K562 (cell line): ENCODE results near the gene SLC22A16. TPM values are rescaled to one million over a fixed set of nuclear protein-coding genes. Genes with fewer than 3 reads are reported as not detected.

Source experiments
- ATAC-seq: fragments of 200-7000 bp; cut with Tn5 transposase; 3 replicates; pipeline ENCODE4 v1.9.1; 2020; ENCODE audit warnings: moderate library complexity
- BruUV-seq: library from RNA; stranded (reverse); fragments of 400-500 nt; replicated peaks from 2 replicates; lab custom pipeline; 2021; lab: Mats Ljungman, UMichigan
- CTCF ChIA-PET: fragments of 300-600 bp; formaldehyde crosslinking; extraction: SDS; loops from one replicate; lab custom pipeline; 2021; ENCODE audit warnings: low intra/inter-chr PET ratio; lab: Yijun Ruan, JAX
- POLR2A ChIA-PET: fragments of 300-600, 350-650 bp; sonication (Branson Sonifier 250); formaldehyde crosslinking; extraction: SDS; loops from one replicate; lab custom pipeline; 2021; ENCODE audit warnings: antibody characterized with exemption, inconsistent platforms; lab: Yijun Ruan, JAX
- DNase-seq, 4 experiments: peaks; one replicate each; pipeline versions ENCODE4 v3.0.0 to v3.0.0-alpha.2; 2011 to 2018; ENCODE audit warnings: low spot score in 3 of 4, mixed read lengths in 3 of 4; ENCODE audit errors: extremely low read depth in 1 of 4
- FAIRE-seq: peaks from 2 replicates; lab custom pipeline; 2011; peaks lifted over from hg19 to GRCh38; lab: Jason Lieb, UNC
- H2AFZ ChIP-seq: 2 replicates; pipeline ENCODE4 v1.6.0; 2011; ENCODE audit warnings: low read depth, low read length, control low read depth, inconsistent platforms
- H3K27ac ChIP-seq: fragments of 200-600 bp; 3 replicates; pipeline ENCODE4 v1.8.0; 2011; ENCODE audit warnings: low read depth, mild to moderate bottlenecking, control low read depth, inconsistent platforms, low read length, moderate library complexity, mixed read lengths; ENCODE audit errors: extremely low read depth
- H3K27me3 ChIP-seq, 2 experiments: fragments of 300-600 bp in 1 of 2; 2 replicates in 1 of 2; 3 replicates in 1 of 2; pipeline versions ENCODE4 v1.6.0 to v1.8.0; 2011; ENCODE audit warnings: inconsistent platforms in 2 of 2, low read length in 2 of 2, mild to moderate bottlenecking in 1 of 2, mixed read lengths in 1 of 2, moderate library complexity in 1 of 2; ENCODE audit not compliant: control insufficient read depth in 2 of 2, insufficient read depth in 2 of 2
- H3K36me3 ChIP-seq: fragments of 300-600 bp; 3 replicates; pipeline ENCODE4 v1.8.0; 2011; ENCODE audit warnings: mild to moderate bottlenecking, low read length, inconsistent platforms; ENCODE audit not compliant: control insufficient read depth, insufficient read depth
- H3K4me1 ChIP-seq, 2 experiments: fragments of 200-600 bp in 1 of 2; replicated peaks in 1 of 2; 2 replicates in 1 of 2; 3 replicates in 1 of 2; pipeline versions ENCODE4 v1.5.1 to v1.8.0; 2011; ENCODE audit warnings: inconsistent platforms in 2 of 2, low read length in 2 of 2, mild to moderate bottlenecking in 1 of 2, mixed read lengths in 1 of 2, moderate library complexity in 1 of 2; ENCODE audit not compliant: control insufficient read depth in 2 of 2, insufficient read depth in 2 of 2
- H3K4me2 ChIP-seq: 2 replicates; pipeline ENCODE4 v1.6.1; 2011; ENCODE audit warnings: low read length, control low read depth, inconsistent platforms, mixed read lengths; ENCODE audit not compliant: insufficient read depth
- H3K4me3 ChIP-seq: fragments of 200-600 bp; sonication (generic), shearing (Covaris generic); 2 replicates; pipeline ENCODE4 v1.5.1; 2016; ENCODE audit warnings: control low read depth, inconsistent platforms
- H3K79me2 ChIP-seq: fragments of 200-600 bp; 3 replicates; pipeline ENCODE4 v1.8.0; 2011; ENCODE audit warnings: low read length, inconsistent platforms; ENCODE audit not compliant: control insufficient read depth, insufficient read depth
- H3K9ac ChIP-seq, 2 experiments: 2 replicates each; pipeline versions ENCODE4 v1.6.0 to v1.6.1; 2011; ENCODE audit warnings: low read depth in 2 of 2, low read length in 2 of 2, control low read depth in 1 of 2, inconsistent platforms in 1 of 2, mild to moderate bottlenecking in 1 of 2, mixed read lengths in 1 of 2; ENCODE audit not compliant: insufficient read depth in 1 of 2
- H3K9me1 ChIP-seq: one replicate; pipeline ENCODE4 v1.6.0; 2011; ENCODE audit warnings: inconsistent platforms, mild to moderate bottlenecking, low read length, moderate library complexity; ENCODE audit not compliant: control insufficient read depth, insufficient read depth
- H3K9me3 ChIP-seq: replicated peaks from 2 replicates; pipeline ENCODE4 v1.5.1; 2011; ENCODE audit warnings: low read depth, low read length, inconsistent platforms; ENCODE audit not compliant: control insufficient read depth, insufficient read depth
- H4K20me1 ChIP-seq: replicated peaks from 2 replicates; pipeline ENCODE4 v1.6.1; 2011; ENCODE audit warnings: low read length, inconsistent platforms, mixed read lengths; ENCODE audit not compliant: control insufficient read depth, insufficient read depth
- PURB ChIP-seq: sonication (generic); formaldehyde crosslinking; IDR thresholded peaks from 2 replicates; pipeline ENCODE4 v1.9.0; 2021; ENCODE audit warnings: low read depth, mild to moderate bottlenecking, missing genetic modification reagents
- RBBP5 ChIP-seq: fragments of 200-600 bp; sonication (generic); IDR thresholded peaks from 2 replicates; pipeline ENCODE4 v1.6.1; 2012; ENCODE audit warnings: borderline replicate concordance, mild to moderate bottlenecking, low read length, control low read depth, inconsistent platforms; ENCODE audit not compliant: insufficient read depth, poor library complexity, severe bottlenecking
- SREBF2 ChIP-seq: sonication (generic); formaldehyde crosslinking; IDR thresholded peaks from 2 replicates; pipeline ENCODE4 v1.4.0; 2020; ENCODE audit warnings: mild to moderate bottlenecking, missing genetic modification reagents
- TRIM28 ChIP-seq: fragments of 450-650 bp; IDR thresholded peaks from 2 replicates; pipeline ENCODE4 v1.6.1; 2017
- ZNF324 ChIP-seq: fragments of 250-450 bp; sonication (Bioruptor Pico); IDR thresholded peaks from 2 replicates; pipeline ENCODE4 v1.4.0; 2020; ENCODE audit warnings: mild to moderate bottlenecking
- ZNF644 ChIP-seq: fragments of 200-800 bp; sonication (Bioruptor generic); IDR thresholded peaks from 2 replicates; pipeline ENCODE4 v1.6.1; 2016; ENCODE audit warnings: low read depth, missing genetic modification characterization, missing compliant biosample characterization
- WGBS: fragments of 100-300 bp; shearing (Covaris generic); methylation state at CpG from one replicate; pipeline ENCODE4 v1.1.6; 2016; ENCODE audit warnings: low coverage, mixed read lengths; ENCODE audit not compliant: insufficient coverage; ENCODE audit errors: missing lambda C conversion rate; 5-methylcytosine and 5-hydroxymethylcytosine counted together
- in situ Hi-C: fragments of 300-500 bp; cut with MboI; formaldehyde crosslinking; loops from 4 replicates; pipeline ENCODE4 v1.15.0; 2018; ENCODE audit warnings: inconsistent platforms, mixed read lengths
- intact Hi-C: fragments of 100-400 bp; cut with micrococcal nuclease; formaldehyde crosslinking; loops from 2 replicates; pipeline ENCODE4 v1.14.2; 2022
- polyA plus RNA-seq, 8 experiments: library from polyadenylated mRNA; depleted of rRNA in 4 of 8; stranded (reverse) in 5 of 8; unstranded in 3 of 8; fragments of >200 nt; fragmentation: Nextera tagmentation in 2 of 8; fragmentation: Illumina TruSeq in 1 of 8; extraction: Ambion mirVana in 2 of 8; extraction: Trizol in 1 of 8; gene quantifications; 2 replicates each; pipeline versions ENCODE4 v1.2.1 to v1.2.3, GENCODE V29; 2011 to 2014; ENCODE audit warnings: inconsistent platforms in 1 of 8, missing spikeins in 1 of 8
- total RNA-seq, 7 experiments: library from RNA; depleted of rRNA in 6 of 7; stranded (reverse); fragments of >200 nt in 6 of 7; fragmentation: Illumina TruSeq in 2 of 7; extraction: Trizol in 2 of 7; gene quantifications; 2 replicates each; pipeline versions ENCODE4 v1.2.1 to v1.2.3, GENCODE V29; 2011 to 2021; ENCODE audit warnings: low replicate concordance in 1 of 7
- TF ChIP-seq, protein P1 (sequence below): sonication (generic); formaldehyde crosslinking; IDR thresholded peaks from 2 replicates; pipeline ENCODE4 v1.8.1; 2022; ENCODE audit warnings: missing genetic modification reagents
- TF ChIP-seq, protein P2 (sequence below): fragments of 450-650 bp; conservative IDR thresholded peaks from 2 replicates; pipeline ENCODE4 v1.6.1; 2016; ENCODE audit warnings: missing genetic modification characterization, low read depth, mild to moderate bottlenecking, missing compliant biosample characterization, moderate library complexity
- TF ChIP-seq, protein P3 (sequence below), 2 experiments: fragments of 450-650 bp; IDR thresholded peaks; 2 replicates each; pipeline ENCODE4 v1.6.1; 2016; ENCODE audit warnings: mild to moderate bottlenecking in 2 of 2, borderline replicate concordance in 1 of 2, low read depth in 1 of 2, moderate library complexity in 1 of 2

Gene SLC22A16
- total and polyA plus RNA-seq, 9 of the 15 experiments (the other 6 are each of a cell fraction or from before 2014, with no cell fraction given): not detected

DNA sequence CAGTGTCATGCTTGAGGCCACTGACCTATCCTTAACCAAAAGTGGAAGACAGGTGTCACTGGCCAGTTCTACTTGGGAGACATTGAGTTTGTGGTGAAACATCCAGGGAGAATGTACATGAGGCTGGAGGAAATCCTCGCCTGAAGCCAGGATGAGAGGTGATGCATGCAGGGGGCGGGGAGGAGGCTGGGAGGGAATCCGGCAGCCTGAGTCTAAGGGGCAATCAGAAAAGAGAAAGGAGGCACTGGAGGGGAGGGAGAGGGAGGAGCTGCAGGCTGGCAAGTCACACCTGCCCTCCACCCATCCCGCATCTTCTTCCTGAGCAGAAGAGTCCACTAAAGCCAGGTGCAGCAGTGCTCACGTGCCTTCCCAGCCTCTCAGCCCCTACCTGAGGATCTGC, 46.2 kb downstream of the SLC22A16 start:
- FAIRE-seq (no peak), DNase-seq (no peak), ATAC-seq (no peak)
- Histone ChIP-seq H3K9ac (no peak overlapping the region), H3K79me2 (no peaks in the 10 kb centered on the region), H3K9me3 (no peaks in the 10 kb centered on the region), H3K9me1 (no peaks in the 10 kb centered on the region), H4K20me1 (no peaks in the 10 kb centered on the region), H3K4me2 (no peak overlapping the region), H3K36me3 (no peaks in the 10 kb centered on the region), H3K27ac (no peak overlapping the region), H2AFZ (no peak overlapping the region), H3K4me1 (no peaks in the 10 kb centered on the region), H3K4me3 (no peak overlapping the region), H3K27me3 (peaks cover 15 to 50% of the 10 kb centered on the region in 2 experiments; a peak in 4 of 5 replicates)
- WGBS: 0% methylated on average over 1 of the region's 5 CpGs
- BruUV-seq: no TSS peak
- POLR2A ChIA-PET: interaction anchor here (0.6 kb wide), 1 partner anchor 51 kb away, joined by 3 read pairs; no protein-coding TSS in a partner anchor
- in situ Hi-C loops (no loop called here), intact Hi-C loops (no loop called here)
- TF ChIP-seq SREBF2 (CRISPR knock-in tag) (no peak), TRIM28 (no peak), ZNF324 (no peak), RBBP5 (no peak), PURB (CRISPR knock-in tag) (no peak), ZNF644 (tag) (no peak)
- TF ChIP-seq, protein P1, sequence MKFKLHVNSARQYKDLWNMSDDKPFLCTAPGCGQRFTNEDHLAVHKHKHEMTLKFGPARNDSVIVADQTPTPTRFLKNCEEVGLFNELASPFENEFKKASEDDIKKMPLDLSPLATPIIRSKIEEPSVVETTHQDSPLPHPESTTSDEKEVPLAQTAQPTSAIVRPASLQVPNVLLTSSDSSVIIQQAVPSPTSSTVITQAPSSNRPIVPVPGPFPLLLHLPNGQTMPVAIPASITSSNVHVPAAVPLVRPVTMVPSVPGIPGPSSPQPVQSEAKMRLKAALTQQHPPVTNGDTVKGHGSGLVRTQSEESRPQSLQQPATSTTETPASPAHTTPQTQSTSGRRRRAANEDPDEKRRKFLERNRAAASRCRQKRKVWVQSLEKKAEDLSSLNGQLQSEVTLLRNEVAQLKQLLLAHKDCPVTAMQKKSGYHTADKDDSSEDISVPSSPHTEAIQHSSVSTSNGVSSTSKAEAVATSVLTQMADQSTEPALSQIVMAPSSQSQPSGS (CRISPR knock-in tag): no peak
- TF ChIP-seq, protein P2, sequence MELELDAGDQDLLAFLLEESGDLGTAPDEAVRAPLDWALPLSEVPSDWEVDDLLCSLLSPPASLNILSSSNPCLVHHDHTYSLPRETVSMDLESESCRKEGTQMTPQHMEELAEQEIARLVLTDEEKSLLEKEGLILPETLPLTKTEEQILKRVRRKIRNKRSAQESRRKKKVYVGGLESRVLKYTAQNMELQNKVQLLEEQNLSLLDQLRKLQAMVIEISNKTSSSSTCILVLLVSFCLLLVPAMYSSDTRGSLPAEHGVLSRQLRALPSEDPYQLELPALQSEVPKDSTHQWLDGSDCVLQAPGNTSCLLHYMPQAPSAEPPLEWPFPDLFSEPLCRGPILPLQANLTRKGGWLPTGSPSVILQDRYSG (tag): no peak
- TF ChIP-seq, protein P3, sequence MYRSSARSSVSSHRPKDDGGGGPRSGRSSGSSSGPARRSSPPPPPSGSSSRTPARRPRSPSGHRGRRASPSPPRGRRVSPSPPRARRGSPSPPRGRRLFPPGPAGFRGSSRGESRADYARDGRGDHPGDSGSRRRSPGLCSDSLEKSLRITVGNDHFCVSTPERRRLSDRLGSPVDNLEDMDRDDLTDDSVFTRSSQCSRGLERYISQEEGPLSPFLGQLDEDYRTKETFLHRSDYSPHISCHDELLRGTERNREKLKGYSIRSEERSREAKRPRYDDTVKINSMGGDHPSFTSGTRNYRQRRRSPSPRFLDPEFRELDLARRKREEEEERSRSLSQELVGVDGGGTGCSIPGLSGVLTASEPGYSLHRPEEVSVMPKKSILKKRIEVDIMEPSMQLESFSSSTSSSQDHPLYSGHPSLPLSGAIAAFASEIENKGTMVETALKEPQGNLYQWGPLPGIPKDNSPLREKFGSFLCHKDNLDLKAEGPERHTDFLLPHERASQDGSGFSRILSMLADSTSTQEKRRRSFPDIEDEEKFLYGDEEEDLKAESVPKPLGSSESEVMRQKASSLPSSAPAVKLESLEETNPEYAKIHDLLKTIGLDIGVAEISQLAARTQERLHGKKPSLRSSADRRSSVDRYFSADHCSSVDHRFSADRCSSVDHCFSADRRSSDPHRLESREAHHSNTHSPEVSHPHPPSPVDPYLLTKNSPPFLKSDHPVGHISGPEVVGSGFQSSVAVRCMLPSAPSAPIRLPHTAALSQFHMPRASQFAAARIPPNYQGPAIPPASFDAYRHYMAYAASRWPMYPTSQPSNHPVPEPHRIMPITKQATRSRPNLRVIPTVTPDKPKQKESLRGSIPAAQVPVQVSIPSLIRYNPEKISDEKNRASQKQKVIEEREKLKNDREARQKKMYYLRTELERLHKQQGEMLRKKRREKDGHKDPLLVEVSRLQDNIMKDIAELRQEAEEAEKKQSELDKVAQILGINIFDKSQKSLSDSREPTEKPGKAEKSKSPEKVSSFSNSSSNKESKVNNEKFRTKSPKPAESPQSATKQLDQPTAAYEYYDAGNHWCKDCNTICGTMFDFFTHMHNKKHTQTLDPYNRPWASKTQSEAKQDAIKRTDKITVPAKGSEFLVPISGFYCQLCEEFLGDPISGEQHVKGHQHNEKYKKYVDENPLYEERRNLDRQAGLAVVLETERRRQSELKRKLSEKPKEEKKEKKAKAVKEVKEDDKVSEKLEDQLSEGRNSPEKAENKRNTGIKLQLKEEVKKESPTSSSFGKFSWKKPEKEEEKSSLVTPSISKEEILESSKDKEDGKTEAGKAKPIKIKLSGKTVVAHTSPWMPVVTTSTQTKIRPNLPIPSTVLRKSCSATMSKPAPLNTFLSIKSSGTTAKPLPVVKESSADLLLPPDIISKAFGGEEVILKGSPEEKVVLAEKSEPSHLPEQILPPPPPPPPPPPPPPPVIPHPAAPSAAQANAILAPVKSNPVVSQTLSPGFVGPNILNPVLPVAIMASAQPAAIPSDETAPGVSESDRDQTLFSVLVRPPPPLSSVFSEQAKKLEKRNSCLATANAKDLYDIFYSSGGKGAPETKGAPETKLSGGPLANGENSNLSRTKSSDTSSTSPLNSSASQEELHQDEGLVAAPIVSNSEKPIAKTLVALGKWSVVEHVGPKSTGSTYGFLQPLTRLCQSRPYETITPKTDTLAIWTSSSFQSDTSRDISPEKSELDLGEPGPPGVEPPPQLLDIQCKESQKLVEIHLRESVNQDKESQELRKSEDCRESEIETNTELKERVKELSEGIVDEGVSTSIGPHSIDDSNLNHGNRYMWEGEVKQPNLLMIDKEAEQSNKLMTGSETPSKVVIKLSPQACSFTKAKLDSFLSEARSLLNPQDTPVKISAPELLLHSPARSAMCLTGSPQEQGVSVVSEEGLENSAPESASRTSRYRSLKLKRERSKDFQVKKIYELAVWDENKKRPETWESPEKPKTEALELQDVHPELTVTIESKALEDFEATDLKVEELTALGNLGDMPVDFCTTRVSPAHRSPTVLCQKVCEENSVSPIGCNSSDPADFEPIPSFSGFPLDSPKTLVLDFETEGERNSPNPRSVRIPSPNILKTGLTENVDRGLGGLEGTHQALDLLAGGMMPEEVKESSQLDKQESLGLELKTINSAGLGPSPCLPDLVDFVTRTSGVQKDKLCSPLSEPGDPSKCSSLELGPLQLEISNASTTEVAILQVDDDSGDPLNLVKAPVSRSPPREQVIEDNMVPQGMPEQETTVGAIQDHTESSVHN (IDR thresholded peaks at IDR 0.05; ENCODE audit: borderline replicate concordance in 1 of 2, low read depth in 1 of 2): no peak
- CTCF ChIA-PET: no interaction called here
